HG03095 (cell line): ENCODE results near the gene EVPL.
"Not testable (repeated sequence)": the region's sequence is repeated elsewhere in the genome, so short reads cannot be mapped to it uniquely, and the experiment has no call there.

Experiments used
- ATAC-seq: cut with Tn5 transposase; IDR thresholded peaks from one replicate; pipeline ENCODE4 v1.9.1; 2021; ENCODE audit warnings: moderate library complexity; ENCODE audit not compliant: unreplicated experiment

EVPL gene

GRCh38 chr17:76000755-76001521, 26.2 kb downstream of the EVPL start, which contains the start of gene CDK3:
CDK3 (plus strand) TSS chr17:76000855; CDS start chr17:76001426, 571 bp downstream.
- ATAC-seq: no peak

DNA sequence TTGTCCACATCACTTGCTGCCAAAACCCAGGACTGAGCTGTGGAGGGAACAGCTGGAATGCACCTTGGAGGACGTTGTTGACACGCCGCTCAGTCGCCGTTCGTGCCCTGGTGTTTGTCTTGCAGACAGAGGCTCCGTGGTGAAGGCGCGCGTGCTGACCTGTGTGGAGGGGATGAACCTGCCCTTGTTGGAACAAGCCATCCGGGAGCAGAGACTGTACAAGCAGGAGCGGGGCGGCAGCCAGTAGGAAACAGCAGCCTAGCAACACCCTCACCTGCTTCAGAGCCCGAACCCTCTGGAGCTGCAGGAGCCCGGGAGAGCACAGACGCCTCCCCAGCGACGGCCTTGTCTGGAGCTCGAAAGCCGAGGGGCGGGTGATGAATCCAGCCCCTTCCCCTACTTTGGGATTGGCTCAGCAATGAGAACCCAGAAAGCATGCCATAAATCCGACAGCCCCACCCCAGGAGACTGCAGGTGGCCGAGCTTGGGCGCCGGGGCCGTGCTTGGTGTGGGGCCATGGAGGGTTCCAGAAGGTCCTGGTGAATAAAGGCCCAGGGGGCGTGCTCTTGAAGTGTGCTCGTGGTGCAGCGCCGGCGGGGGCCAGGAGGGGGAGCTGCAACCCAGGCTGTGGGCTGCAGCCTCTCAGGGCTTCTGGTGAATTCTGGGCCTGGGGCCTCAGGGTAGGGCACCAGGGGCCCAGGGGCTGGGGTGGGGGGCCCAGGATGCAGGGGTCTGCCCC, 26.9 kb downstream of the EVPL start:
- no peak for ATAC-seq

- ATAC-seq: no peak
Observed at GRCh38 chr17:75998327-75998795, 28.7 kb downstream of the EVPL start.

DNA sequence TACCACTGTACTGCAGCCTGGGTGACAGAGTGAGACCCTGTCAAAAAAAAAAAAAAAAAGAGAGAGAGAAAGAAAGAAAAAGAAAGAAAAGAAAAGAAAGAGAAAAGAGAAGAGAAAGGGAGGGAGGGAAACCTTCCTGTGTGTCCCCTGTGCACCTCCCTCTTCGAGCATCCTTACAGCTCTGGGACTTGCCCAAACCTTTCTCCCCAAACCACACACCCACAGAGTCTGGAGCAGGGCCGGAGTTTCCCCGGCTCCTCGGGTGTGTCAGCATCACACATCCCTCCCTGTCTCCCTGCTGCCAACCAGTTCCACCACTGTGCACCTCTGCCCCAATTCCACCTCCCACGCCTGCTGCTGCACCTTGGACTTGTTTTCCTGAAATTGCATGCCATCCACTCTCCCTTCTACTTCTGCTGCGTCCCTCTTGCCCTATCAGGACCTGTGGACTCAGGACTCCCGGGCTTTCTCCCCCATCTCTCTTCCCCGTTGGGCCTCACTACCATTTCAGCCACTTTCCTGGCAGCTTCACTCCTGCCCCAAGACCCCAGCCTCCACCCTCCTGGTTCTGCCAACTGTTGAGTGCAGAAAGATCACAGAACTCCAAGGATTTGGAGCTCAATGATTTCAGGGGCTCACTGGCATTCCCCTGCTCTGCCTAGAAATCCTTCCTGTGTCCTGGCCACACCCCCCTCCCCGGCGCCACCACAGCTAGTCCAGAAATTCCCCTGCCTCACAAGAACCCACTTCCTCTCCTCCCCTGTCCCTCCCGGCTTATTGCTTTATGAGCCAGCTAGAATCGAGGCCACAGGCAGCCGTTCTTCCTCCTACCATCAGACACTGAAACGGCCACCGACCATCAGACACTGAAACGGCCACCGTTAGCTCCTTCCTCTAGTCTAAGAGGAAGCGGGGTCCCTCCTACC, 30.2 kb downstream of the EVPL start:
- no peak for ATAC-seq

DNA sequence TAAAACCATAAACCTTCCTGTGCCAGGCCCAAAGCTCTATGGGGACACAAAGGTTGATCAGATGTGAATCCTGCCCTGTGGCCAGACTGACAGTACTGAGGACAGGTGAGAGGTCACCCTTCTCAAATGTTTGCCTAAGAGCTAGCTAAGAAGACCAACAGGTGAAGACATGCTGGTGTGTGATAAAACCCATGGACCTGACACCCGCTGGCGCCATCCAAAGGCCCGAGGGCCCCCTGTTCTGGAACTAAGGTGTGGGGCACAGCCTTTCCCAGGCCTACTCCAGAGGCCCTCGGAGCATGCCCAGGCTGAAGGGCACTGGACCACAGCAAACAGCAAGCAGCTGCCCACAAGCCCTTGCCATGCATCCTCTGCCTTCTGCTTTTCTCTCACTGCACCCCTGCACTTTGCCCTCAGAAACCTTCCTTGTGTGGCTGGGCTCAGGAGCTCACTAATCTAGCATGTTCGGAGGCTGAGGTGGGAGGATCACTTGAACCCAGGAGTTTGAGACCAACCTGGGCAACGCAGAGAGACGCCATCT, 31.7 kb downstream of the EVPL start:
- ATAC-seq: no peak

DNA sequence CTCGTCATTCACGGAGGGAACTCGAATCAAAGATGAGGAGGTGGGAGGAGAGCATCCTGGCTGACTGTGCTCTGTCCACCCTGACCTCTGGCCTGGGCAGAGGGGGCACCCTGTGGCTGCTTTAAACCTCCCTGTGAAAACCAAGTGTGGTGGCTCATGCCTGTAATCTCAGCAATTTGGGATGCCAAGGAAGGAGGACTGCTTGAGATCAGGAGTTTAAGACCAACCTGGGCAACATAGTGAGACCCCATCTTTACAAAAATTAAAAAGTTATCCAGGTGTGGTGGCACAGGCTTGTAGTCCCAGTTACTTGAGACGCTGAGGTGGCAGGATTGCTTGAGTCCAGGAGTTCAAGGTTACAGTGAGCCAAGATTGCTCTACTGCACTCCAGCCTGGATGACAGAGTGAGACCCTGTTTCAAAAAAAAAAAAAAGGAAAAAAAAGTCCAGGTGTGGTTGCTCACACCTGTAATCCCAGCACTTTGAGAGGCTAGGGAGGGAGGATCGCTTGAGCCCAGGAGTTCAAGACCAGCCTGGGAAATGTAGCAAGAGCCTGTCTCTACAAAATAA, 32.2 kb downstream of the EVPL start:
- ATAC-seq: no peak

DNA sequence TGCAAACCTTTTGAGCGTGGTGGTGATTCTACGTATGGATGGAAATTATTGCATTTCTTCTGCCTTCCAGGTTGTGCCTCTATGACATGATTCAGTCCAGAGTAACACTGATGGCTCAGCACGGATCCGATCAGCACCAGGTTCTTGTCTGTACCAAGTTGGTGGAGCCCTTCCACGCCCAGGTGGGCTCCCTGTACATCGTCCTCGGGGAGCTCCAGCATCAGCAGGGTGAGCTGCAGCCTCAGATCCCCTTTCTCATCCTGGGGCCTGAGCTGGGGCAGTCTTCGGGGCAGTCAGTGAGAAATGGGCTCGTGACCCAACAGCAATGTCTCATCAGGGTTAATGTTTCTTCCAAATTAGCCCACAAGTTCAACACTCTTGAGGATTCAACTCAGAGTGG, 35.7 kb downstream of the EVPL start:
- ATAC-seq: no peak

DNA sequence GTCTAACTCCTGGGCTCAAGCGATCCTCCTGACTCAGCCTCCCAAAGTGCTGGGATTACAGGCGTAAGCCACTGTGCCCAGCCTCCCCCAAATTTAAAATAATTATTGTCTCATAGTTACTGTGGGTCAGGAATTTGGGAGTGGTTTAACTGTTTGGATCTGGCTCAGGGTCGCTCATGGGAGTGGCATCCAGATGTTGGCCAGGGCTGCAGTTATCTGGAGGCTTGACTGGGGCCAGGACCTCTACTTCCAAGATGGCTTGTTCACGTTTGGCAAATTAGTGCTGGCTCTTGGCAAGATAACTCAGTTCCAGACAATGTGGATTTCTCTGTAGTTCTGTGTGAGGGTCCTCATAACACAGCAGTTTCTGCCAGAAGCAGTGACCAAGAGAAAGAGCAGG, 40.1 kb downstream of the EVPL start:
- ATAC-seq: no peak

DNA sequence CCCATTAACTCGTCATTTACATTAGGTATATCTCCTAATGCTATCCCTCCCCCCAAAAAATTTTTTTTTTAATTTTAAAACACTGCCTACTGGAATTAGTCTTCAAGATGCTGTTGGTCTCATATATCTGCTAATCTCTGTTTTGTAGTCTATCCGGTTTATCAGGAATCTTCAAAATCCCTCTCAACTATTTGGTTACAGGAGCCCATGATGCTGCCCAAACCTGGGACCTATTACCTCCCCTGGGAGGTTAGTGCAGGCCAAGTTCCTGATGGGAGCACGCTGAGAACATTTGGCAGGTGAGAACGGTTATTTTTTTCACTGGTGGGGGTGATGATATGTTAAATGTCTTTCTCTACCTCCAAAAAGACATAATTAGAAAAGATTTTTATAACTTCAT, 41.1 kb downstream of the EVPL start:
- no peak for ATAC-seq

GRCh38 chr17:75983501-75984181, 43.5 kb downstream of the EVPL start:
- ATAC-seq: no peak

- no peak for ATAC-seq
Observed at GRCh38 chr17:75981019-75981615, 46.0 kb downstream of the EVPL start.

- no peak for ATAC-seq
Observed at GRCh38 chr17:75980188-75981018, 46.7 kb downstream of the EVPL start.

DNA sequence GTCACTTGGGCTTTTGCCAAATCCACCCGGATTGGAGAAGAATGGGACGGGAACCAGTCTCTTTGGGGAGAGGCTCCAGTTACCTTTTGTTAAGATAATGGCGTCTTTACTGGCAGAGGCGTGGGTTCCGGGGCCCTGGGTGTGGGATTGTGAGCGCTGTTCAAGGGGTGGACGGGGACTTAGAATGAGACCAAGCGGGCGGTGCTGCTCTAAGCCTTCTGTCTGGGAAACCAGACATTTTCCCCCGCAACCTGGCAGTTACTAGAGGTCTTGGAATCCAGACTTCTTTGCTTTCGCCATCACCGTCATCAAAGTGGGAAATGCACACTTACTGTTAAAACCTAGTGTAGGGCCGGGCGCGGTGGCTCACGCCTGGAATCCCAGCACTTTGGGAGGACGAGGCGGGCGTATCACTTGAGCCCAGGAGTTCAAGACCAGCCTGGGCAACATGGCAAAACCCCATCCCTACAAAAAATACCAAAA, 47.4 kb downstream of the EVPL start:
- peak; percentile 17 for ATAC-seq

- peak; percentile 88 for ATAC-seq
Observed at GRCh38 chr17:75978938-75979704, 48.0 kb downstream of the EVPL start, which contains the start of the genes ACOX1 and TEN1. ACOX1 (minus strand) TSS chr17:75979166; CDS start chr17:75979073, 93 bp downstream. TEN1 (plus strand) TSS chr17:75979240; CDS start chr17:75986193, 6,953 bp downstream.

- no peak for ATAC-seq
Observed at GRCh38 chr17:75976175-75976848, 50.8 kb downstream of the EVPL start.

DNA sequence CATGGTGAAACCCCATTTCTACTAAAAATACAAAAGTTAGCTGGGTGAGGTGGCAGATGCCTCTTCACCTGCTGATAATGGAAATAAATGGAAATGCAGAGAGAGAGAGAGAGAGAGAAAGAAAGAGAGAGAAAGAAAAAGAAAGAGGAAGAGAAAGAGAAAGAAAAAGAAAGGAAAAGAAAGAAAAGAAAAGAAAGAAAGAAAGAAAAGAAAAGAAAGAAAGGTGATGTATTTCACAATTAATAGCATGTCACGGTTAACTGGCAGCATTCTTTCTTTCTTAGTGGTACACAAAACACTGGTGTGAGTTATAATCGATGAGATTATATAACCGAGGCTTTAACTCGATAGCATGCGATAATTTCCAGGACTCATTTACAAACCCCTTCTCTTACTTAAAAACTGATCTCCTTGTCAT, 51.3 kb downstream of the EVPL start:
- no peak for ATAC-seq

GRCh38 chr17:75975187-75975586, 51.9 kb downstream of the EVPL start:
- not testable (repeated sequence) for ATAC-seq
